Esophagus mucosa (tissue), 1 donor: ENCODE results near the gene PCDH8. TPM values are rescaled to one million over a fixed set of nuclear protein-coding genes. Genes with fewer than 3 reads are reported as not detected.

Source experiments
- ATAC-seq: fragments of 200-7000 bp; cut with Tn5 transposase; one replicate; pipeline ENCODE4 v1.9.1; 2020
- total RNA-seq: library from RNA; stranded (reverse); gene quantifications from one replicate; pipeline ENCODE4 v1.2.4, GENCODE V29; 2023
- donor health status: DM: yes; HTN: yes; CAD: no.

The PCDH8 gene, protein sequence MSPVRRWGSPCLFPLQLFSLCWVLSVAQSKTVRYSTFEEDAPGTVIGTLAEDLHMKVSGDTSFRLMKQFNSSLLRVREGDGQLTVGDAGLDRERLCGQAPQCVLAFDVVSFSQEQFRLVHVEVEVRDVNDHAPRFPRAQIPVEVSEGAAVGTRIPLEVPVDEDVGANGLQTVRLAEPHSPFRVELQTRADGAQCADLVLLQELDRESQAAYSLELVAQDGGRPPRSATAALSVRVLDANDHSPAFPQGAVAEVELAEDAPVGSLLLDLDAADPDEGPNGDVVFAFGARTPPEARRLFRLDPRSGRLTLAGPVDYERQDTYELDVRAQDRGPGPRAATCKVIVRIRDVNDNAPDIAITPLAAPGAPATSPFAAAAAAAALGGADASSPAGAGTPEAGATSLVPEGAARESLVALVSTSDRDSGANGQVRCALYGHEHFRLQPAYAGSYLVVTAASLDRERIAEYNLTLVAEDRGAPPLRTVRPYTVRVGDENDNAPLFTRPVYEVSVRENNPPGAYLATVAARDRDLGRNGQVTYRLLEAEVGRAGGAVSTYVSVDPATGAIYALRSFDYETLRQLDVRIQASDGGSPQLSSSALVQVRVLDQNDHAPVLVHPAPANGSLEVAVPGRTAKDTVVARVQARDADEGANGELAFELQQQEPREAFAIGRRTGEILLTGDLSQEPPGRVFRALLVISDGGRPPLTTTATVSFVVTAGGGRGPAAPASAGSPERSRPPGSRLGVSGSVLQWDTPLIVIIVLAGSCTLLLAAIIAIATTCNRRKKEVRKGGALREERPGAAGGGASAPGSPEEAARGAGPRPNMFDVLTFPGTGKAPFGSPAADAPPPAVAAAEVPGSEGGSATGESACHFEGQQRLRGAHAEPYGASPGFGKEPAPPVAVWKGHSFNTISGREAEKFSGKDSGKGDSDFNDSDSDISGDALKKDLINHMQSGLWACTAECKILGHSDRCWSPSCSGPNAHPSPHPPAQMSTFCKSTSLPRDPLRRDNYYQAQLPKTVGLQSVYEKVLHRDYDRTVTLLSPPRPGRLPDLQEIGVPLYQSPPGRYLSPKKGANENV
- 0.04 TPM for total RNA-seq

GRCh38 chr13:52848455-52849195 lies at the start of gene PCDH8:
Gene PCDH8 (minus strand): TSS chr13:52848640. CDS start chr13:52848436, 204 bp downstream.
- ATAC-seq = no peak

- ATAC-seq = no peak
These were observed 48.6 kb upstream of the PCDH8 start for GRCh38 chr13:52896827-52897659.

- ATAC-seq = no peak
These were observed 46.0 kb upstream of the PCDH8 start for GRCh38 chr13:52894413-52894812.

DNA sequence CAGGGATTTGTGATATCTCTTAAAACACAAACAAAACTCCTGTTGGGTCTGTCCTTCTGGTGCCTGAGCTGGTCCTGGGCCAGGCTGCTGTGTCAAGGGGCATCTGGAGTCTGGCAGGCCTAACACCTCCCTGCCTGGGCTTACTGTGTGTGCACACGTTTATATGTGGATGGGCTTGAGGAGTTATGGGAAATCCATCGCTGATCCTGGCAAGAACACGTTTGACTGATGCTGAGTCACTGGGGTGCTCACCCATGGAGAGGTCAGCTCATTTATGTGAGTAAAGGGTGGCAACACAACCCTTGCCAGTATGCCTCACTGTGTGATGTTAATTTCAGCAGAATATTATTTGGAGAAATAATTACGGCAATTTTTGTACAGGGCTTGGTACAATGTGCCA lies 44.5 kb upstream of the PCDH8 start:
- ATAC-seq = peak; percentile 95

DNA sequence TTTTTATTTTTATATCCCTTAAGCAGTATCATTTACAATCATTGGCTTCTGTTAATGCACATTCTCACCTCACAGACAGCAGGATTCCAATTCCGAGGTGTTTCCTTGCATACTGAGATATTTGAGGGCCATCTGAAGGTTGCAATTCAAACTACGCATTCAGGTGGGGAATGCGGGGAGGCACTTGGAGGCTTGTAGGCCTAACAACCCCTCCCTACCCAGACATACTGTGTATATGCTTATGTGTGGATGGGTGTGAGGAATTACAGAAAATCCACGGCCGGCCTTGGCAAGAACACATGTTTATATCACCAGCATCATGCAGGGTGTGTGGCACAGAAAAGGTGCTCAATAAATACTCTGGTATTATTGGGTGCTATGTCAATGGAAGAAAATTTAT lies 43.3 kb upstream of the PCDH8 start:
- no peak for ATAC-seq

- no peak for ATAC-seq
These were observed 38.7 kb upstream of the PCDH8 start for GRCh38 chr13:52887165-52887564.

- ATAC-seq = no peak
These were observed 36.7 kb upstream of the PCDH8 start for GRCh38 chr13:52885141-52885540.

DNA sequence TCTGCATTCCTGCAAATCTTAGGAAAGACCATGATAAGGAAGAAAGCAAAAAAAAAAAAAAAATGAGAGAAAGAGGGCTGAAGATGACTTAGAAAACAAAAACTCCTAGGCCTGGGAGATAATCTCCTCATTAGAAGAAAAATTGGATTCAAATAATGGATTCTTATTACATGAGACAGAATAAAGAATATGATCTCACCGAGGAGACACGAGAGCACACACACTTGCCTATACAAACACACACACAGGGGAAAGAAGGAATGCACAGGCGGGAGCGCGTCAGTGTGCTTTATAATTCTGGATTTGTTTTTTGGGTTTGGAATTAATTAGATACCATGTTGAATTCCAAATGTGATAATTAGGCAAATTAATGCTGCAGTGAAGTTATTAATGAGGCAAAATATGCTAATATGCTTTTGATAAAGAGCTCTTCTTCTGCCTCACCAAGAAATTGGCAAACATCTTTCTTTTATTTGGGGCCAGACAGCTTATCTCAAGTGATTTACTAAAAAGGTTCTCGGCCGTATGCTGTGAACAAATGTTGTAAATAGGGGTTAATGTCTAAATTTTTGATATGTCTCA lies 36.1 kb upstream of the PCDH8 start:
- ATAC-seq = no peak

GRCh38 chr13:52882785-52883184 lies 34.3 kb upstream of the PCDH8 start:
- ATAC-seq = no peak

GRCh38 chr13:52879950-52880741 lies 31.7 kb upstream of the PCDH8 start:
- no peak for ATAC-seq

DNA sequence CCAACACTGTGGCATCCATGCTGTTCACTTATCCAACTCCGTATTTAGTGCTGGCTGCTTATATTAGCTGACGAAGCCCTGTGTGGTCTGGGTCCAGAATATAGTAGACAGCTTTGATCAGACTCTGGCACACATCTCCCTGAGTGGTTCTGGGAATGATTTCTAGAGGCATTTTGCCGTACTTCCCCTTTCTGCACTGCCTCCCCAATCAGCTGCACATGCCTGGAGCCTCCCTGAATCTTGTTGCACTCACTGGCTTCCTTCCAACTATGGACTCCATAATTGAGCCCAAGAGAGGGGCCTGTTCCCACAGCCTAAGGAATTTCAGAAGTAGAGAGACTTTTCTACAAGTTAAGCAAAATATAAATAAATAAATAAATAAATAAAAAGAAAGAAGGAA lies 30.4 kb upstream of the PCDH8 start:
- ATAC-seq = no peak

- ATAC-seq = no peak
These were observed 21.7 kb upstream of the PCDH8 start for GRCh38 chr13:52870143-52870542.

- ATAC-seq = no peak
These were observed 21.2 kb upstream of the PCDH8 start for GRCh38 chr13:52869621-52870020.

- no peak for ATAC-seq
These were observed 20.6 kb upstream of the PCDH8 start for GRCh38 chr13:52869050-52869449.

DNA sequence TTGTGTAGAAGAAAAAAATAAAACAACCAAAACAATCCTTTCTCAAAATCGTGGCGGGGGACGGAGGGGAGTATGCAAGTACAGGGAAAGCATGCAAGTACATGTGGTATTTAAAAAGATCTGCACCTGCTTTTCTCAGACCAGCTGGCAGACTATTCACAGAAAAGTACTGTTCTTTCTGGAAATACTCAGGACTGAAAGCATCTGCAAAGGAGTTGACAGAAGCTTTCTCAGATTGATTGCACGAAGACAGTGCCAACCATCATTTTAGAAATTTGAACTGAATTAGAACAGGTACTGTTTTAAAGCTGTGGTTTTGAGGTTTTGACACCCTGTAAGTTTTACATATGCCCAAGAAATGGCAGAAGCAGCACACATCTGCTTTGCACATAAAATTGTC lies 19.8 kb upstream of the PCDH8 start:
- ATAC-seq = no peak

GRCh38 chr13:52864941-52865340 lies 16.5 kb upstream of the PCDH8 start:
- no peak for ATAC-seq

GRCh38 chr13:52862358-52863206 lies 14.1 kb upstream of the PCDH8 start:
- ATAC-seq = peak; percentile 32

GRCh38 chr13:52852444-52852843 lies 4.0 kb upstream of the PCDH8 start:
- ATAC-seq = no peak
